HEK293 (cell line): Measurements from ENCODE around the gene ADCY7.

ENCODE experiments used
- KLF9 ChIP-seq: fragments of 450-650 bp; formaldehyde crosslinking; IDR thresholded peaks from 2 replicates; pipeline ENCODE4 v1.5.1; 2016; ENCODE audit warnings: missing biosample characterization, missing genetic modification characterization, low read depth
- MEIS1 ChIP-seq: sonication (generic); formaldehyde crosslinking; IDR thresholded peaks from 2 replicates; pipeline ENCODE4 v1.8.1; 2022; ENCODE audit warnings: missing genetic modification reagents, mild to moderate bottlenecking, borderline replicate concordance
- REST ChIP-seq: fragments of 450-650 bp; formaldehyde crosslinking; IDR thresholded peaks from 2 replicates; pipeline ENCODE4 v1.5.1; 2016; ENCODE audit warnings: missing biosample characterization, missing genetic modification characterization
- TRIM28 ChIP-seq: IDR thresholded peaks from 2 replicates; pipeline ENCODE4 v1.6.1; 2011; ENCODE audit warnings: low read length, control low read depth, borderline replicate concordance
- ZNF16 ChIP-seq: fragments of 450-650 bp; formaldehyde crosslinking; IDR thresholded peaks from 2 replicates; pipeline ENCODE4 v1.5.1; 2016; ENCODE audit warnings: low read depth, missing biosample characterization, missing genetic modification characterization
- ZNF19 ChIP-seq: fragments of 450-650 bp; formaldehyde crosslinking; IDR thresholded peaks from 2 replicates; pipeline ENCODE4; 2016; ENCODE audit warnings: missing biosample characterization, missing genetic modification characterization, low read depth
- ZNF24 ChIP-seq: fragments of 450-650 bp; formaldehyde crosslinking; IDR thresholded peaks from 2 replicates; pipeline ENCODE4 v1.5.1; 2016; ENCODE audit warnings: missing biosample characterization, missing genetic modification characterization
- ZNF274 ChIP-seq, 2 experiments: fragments of 200-500 bp in 1 of 2; fragments of 450-650 bp in 1 of 2; sonication (Bioruptor generic) in 1 of 2; formaldehyde crosslinking in 1 of 2; IDR thresholded peaks; 2 replicates each; pipeline versions ENCODE4 v1.5.1 to v1.6.1; 2014 to 2016; ENCODE audit warnings: borderline replicate concordance in 1 of 2, inconsistent platforms in 1 of 2, low read length in 1 of 2, missing biosample characterization in 1 of 2, missing genetic modification characterization in 1 of 2
- ZNF335 ChIP-seq: fragments of 450-650 bp; formaldehyde crosslinking; conservative IDR thresholded peaks from 2 replicates; pipeline ENCODE4 v1.5.1; 2016; ENCODE audit warnings: missing biosample characterization, missing genetic modification characterization
- ZNF629 ChIP-seq: fragments of 450-650 bp; formaldehyde crosslinking; IDR thresholded peaks from 2 replicates; pipeline ENCODE4 v1.5.1; 2017; ENCODE audit warnings: missing biosample characterization, missing genetic modification characterization
- TF ChIP-seq, protein P1 (sequence below): fragments of 450-650 bp; formaldehyde crosslinking; IDR thresholded peaks from 2 replicates; pipeline ENCODE4 v1.5.1; 2016; ENCODE audit warnings: missing biosample characterization, missing genetic modification characterization
- TF ChIP-seq, protein P2 (sequence below): fragments of 450-650 bp; formaldehyde crosslinking; IDR thresholded peaks from 2 replicates; pipeline ENCODE4 v1.5.1; 2016; ENCODE audit warnings: missing biosample characterization, missing genetic modification characterization

GRCh38 chr16:50257876-50258275 lies 8.5 kb upstream of the ADCY7 start:
- TF ChIP-seq TRIM28 (no peak), ZNF629 (tag by site-specific recombination) (no peak), ZNF19 (tag by site-specific recombination) (no peak), ZNF16 (tag by site-specific recombination) (no peak), MEIS1 (CRISPR knock-in tag) (no peak), ZNF274 (IDR thresholded peaks at IDR 0.05; ENCODE audit: low read length) (no peak), ZNF274 (tag by site-specific recombination; IDR thresholded peaks at IDR 0.05; ENCODE audit: borderline replicate concordance) (no peak), KLF9 (tag by site-specific recombination) (no peak), REST (tag by site-specific recombination) (no peak), ZNF24 (no peak), ZNF335 (tag by site-specific recombination) (no peak)
- TF ChIP-seq, protein P1, sequence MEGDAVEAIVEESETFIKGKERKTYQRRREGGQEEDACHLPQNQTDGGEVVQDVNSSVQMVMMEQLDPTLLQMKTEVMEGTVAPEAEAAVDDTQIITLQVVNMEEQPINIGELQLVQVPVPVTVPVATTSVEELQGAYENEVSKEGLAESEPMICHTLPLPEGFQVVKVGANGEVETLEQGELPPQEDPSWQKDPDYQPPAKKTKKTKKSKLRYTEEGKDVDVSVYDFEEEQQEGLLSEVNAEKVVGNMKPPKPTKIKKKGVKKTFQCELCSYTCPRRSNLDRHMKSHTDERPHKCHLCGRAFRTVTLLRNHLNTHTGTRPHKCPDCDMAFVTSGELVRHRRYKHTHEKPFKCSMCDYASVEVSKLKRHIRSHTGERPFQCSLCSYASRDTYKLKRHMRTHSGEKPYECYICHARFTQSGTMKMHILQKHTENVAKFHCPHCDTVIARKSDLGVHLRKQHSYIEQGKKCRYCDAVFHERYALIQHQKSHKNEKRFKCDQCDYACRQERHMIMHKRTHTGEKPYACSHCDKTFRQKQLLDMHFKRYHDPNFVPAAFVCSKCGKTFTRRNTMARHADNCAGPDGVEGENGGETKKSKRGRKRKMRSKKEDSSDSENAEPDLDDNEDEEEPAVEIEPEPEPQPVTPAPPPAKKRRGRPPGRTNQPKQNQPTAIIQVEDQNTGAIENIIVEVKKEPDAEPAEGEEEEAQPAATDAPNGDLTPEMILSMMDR (tag by site-specific recombination), result no peak
- TF ChIP-seq, protein P2, sequence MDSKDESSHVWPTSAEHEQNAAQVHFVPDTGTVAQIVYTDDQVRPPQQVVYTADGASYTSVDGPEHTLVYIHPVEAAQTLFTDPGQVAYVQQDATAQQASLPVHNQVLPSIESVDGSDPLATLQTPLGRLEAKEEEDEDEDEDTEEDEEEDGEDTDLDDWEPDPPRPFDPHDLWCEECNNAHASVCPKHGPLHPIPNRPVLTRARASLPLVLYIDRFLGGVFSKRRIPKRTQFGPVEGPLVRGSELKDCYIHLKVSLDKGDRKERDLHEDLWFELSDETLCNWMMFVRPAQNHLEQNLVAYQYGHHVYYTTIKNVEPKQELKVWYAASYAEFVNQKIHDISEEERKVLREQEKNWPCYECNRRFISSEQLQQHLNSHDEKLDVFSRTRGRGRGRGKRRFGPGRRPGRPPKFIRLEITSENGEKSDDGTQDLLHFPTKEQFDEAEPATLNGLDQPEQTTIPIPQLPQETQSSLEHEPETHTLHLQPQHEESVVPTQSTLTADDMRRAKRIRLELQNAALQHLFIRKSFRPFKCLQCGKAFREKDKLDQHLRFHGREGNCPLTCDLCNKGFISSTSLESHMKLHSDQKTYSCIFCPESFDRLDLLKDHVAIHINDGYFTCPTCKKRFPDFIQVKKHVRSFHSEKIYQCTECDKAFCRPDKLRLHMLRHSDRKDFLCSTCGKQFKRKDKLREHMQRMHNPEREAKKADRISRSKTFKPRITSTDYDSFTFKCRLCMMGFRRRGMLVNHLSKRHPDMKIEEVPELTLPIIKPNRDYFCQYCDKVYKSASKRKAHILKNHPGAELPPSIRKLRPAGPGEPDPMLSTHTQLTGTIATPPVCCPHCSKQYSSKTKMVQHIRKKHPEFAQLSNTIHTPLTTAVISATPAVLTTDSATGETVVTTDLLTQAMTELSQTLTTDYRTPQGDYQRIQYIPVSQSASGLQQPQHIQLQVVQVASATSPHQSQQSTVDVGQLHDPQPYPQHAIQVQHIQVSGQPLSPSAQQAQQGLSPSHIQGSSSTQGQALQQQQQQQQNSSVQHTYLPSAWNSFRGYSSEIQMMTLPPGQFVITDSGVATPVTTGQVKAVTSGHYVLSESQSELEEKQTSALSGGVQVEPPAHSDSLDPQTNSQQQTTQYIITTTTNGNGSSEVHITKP (tag by site-specific recombination), result no peak
